GM12891 (cell line): ENCODE data around the gene RHOXF1.
"Not testable (repeated sequence)": the region's sequence is repeated elsewhere in the genome, so short reads cannot be mapped to it uniquely, and the experiment has no call there.

Experiments used
- DNase-seq: peaks from one replicate; pipeline ENCODE4 v3.0.0; 2011; ENCODE audit warnings: low spot score; ENCODE audit not compliant: insufficient read length
- FAIRE-seq: peaks from 2 replicates; lab custom pipeline; 2011; peaks lifted over from hg19 to GRCh38; lab: Jason Lieb, UNC
- PAX5 ChIP-seq: IDR thresholded peaks from 2 replicates; pipeline ENCODE4 v1.6.1; 2011; ENCODE audit warnings: low read length, moderate library complexity, mild to moderate bottlenecking; ENCODE audit not compliant: insufficient read depth, severe bottlenecking
- POLR2A ChIP-seq: IDR thresholded peaks from 2 replicates; pipeline ENCODE4 v1.6.1; 2011; ENCODE audit warnings: low read depth, low read length, control low read depth
- POLR2AphosphoS5 ChIP-seq: IDR thresholded peaks from 2 replicates; pipeline ENCODE4 v1.6.1; 2011; ENCODE audit warnings: low read depth, low read length, control low read depth
- POU2F2 ChIP-seq: IDR thresholded peaks from 2 replicates; pipeline ENCODE4 v1.6.1; 2011; ENCODE audit warnings: low read depth, mild to moderate bottlenecking, control low read depth, low read length, moderate library complexity
- SPI1 ChIP-seq: IDR thresholded peaks from 2 replicates; pipeline ENCODE4 v1.6.1; 2011; ENCODE audit warnings: low read depth, low read length, control low read depth
- TAF1 ChIP-seq: IDR thresholded peaks from 2 replicates; pipeline ENCODE4 v1.6.1; 2011; ENCODE audit warnings: low read depth, low read length, control low read depth

RHOXF1 gene

DNA sequence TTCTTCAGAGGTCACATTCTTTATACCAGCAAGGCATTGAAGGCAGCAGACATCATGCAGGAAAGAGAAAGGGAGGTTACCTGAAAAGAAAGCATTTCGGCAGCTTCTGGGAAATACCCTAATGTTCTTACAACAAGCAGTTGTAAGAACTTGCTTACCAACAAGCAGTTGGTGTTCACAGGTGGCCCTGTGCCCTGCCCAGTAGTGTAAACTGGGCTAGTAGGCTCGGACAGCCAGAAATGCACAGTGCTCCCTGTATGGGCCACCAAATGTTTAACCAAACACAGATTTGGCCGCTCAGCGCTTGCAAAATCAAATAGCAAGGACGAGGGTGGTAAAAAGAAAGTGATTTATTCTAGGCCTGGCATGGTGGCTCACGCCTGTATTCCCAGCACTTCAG lies 20.4 kb upstream of the RHOXF1 start:
- no peak for TF ChIP-seq POLR2A
- no peak for TF ChIP-seq SPI1
- no peak for TF ChIP-seq PAX5
- no peak for TF ChIP-seq POU2F2
- FAIRE-seq (no peak), DNase-seq (no peak)

DNA sequence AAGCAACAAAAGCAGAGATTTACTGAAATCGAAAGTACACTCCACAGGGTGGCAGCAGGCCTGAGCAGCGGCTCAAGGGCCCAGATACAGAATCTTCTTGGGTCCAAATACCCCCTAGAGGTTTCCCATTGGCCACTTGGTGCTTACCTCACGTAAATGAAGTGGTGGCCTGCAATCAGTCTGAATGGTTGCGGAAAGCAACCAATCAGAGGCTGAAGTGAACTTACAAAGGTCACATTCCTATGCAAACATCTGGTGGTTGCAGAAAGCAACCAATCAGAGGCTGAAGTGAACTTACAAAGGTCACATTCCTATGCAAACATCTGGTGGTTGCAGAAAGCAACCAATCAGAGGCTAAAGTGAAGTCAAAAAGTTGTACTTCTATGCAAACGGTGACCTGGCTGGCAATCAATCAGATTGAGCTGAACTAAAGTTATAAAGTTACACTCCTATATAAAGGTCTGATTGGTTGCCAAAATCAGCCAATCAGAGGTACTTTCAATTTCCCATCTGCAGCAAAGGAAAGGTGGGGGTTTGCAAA lies 12.7 kb upstream of the RHOXF1 start:
- DNase-seq, FAIRE-seq: not testable (repeated sequence)

DNA sequence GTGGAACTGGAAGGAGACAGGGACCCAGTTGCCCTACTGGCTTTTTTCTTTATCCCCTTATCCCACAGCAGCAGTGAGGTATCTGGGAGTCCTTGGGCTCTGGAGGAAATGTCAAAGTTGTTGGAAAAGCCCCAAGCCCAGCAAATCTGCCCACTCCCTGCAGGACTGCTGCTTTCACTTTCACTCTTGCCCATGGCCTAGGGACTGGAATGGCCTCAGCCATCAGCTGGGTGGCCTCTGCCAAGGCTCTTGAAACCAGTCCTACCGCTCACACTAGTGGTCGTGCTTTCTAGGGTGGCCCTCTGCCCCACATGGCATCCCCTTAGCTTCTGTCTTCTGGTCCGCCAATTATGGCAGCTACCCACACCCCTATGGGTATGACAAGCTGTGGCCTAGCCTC lies 9.7 kb upstream of the RHOXF1 start:
- DNase-seq (no peak), FAIRE-seq (no peak)
- TF ChIP-seq POU2F2 (no peak), PAX5 (no peak), POLR2AphosphoS5 (no peak), TAF1 (no peak), POLR2A (no peak), SPI1 (no peak)

DNA sequence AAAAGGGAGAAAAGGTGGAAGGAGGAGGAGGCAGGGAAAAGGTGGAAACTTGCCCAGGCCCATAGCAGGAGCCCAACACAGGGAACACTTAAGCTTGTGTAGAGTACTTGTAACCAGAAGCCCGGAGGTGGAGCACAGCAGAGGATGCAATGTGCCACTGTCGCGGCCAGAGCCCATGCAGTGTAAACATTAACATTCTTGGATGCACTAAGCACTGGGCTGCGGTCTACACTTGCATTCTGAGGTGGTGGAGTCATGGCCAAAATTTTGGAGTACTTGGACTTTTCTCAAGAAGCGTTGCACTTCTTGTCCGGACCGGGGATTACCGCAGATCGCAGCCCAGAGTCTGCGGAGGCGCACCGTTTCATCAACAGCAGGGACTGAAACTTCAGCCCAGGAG lies 4.5 kb upstream of the RHOXF1 start:
- FAIRE-seq, result no peak

DNA sequence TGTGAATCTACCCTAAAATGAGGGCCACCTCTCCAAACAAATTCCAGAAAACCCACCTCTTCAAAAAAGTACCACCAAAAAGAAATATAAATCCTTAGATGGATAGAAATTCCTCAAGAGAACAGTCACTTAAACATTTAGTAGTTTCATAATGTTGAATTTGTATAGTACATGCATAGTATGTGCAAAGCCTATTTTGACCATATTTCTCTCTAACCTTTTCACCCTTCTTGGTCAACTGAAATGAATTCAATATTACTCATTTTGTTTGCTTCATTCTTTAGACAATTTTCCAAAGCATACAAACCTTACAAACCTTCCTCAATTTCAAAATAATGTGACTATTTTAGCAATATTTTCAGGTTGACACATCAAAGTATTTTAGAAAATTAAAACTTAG lies 4.1 kb downstream of the RHOXF1 start:
- DNase-seq (no peak), FAIRE-seq (no peak)
- TF ChIP-seq TAF1, result no peak
- no peak for TF ChIP-seq POU2F2
- no peak for TF ChIP-seq POLR2AphosphoS5
- TF ChIP-seq POLR2A, result no peak
- TF ChIP-seq SPI1, result no peak
- no peak for TF ChIP-seq PAX5

More for the DNA sequence above, 4.5 kb upstream of the RHOXF1 start:
- DNase-seq, result no peak
- no peak for TF ChIP-seq TAF1
- TF ChIP-seq POLR2AphosphoS5, result no peak
- no peak for TF ChIP-seq PAX5
- TF ChIP-seq SPI1, result no peak
- TF ChIP-seq POLR2A, result no peak
- no peak for TF ChIP-seq POU2F2

DNA sequence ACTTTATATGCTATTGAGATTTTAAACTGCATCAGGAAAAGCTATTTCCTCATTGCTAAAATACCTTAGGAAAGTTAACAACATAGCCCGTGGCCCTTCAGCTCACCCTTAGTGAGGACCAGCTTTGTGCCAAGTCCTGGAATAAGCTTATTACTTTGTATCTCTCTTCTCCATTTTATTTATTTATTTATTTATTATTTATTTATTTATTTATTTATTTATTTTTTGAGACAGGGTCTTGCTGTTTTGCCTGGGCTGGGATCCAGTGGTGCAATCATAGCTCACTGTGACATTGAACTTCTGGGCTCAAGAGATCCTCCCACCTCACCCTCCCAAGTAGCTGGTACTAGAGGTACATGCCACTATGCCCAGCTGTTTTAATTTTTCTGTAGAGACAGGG lies 6.3 kb downstream of the RHOXF1 start:
- TF ChIP-seq POU2F2 (no peak), SPI1 (no peak)
- DNase-seq (no peak), FAIRE-seq (no peak)

DNA sequence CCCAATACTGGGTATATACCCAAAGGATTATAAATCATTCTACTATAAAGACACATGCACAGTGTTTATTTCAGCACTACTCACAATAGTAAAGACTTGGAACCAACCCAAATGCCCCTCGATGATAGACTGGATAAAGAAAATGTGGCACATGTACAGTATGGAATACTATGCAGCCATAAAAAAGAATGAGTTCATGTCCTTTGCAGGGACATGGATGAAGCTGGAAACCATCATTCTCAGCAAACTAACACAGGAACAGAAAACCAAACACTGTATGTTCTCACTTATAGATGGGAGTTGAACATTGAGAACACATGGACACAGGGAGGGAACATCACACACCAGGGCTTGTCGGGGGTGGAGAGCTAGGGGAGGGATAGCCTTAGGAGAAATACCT lies 11.0 kb downstream of the RHOXF1 start:
- not testable (repeated sequence) for DNase-seq

DNA sequence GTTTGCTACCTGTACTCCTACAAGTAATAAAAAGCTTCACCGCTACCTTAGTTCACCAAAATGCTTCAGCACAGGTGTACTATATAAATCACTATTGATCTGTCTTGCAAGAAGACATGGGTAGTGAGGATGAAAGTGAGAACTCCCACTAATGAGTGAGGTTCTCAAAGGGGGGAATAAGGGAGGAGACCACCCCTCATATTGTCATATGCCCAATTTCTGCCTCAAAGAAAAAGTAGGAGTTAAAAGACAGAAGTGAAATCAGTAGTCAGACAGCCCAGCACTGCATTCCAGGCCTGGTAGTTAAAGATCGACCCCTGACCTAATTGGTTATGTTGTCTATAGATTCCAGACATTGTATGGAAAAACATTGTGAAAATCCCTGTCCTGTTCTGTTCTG lies 14.7 kb downstream of the RHOXF1 start:
- FAIRE-seq, DNase-seq: not testable (repeated sequence)

More for the DNA sequence above, 11.0 kb downstream of the RHOXF1 start:
- FAIRE-seq, result not testable (repeated sequence)

DNA sequence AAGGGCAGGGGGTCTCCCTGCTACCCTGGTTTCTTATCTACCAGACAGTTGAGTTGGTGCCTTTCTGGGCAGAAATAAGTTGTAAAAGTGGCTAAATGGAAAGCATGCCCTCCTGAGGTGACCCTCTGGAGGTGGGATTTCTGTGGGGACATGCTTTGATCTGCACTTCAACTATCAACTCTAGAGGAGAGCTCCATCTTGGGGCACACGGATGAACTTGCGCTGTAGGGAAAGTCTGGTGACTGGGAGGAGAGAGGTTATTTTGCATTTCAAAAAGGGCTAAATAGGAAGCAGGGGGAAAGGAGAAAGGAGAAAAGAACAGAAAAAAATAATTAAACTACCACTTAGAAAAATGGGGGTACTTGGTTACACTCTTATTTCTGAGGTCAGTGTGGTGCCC lies 25.5 kb downstream of the RHOXF1 start:
- no peak for FAIRE-seq
- DNase-seq, result no peak
- TF ChIP-seq POLR2A, result no peak
- no peak for TF ChIP-seq POLR2AphosphoS5
- no peak for TF ChIP-seq SPI1
- TF ChIP-seq POU2F2, result no peak
- no peak for TF ChIP-seq PAX5
- TF ChIP-seq TAF1, result no peak

DNA sequence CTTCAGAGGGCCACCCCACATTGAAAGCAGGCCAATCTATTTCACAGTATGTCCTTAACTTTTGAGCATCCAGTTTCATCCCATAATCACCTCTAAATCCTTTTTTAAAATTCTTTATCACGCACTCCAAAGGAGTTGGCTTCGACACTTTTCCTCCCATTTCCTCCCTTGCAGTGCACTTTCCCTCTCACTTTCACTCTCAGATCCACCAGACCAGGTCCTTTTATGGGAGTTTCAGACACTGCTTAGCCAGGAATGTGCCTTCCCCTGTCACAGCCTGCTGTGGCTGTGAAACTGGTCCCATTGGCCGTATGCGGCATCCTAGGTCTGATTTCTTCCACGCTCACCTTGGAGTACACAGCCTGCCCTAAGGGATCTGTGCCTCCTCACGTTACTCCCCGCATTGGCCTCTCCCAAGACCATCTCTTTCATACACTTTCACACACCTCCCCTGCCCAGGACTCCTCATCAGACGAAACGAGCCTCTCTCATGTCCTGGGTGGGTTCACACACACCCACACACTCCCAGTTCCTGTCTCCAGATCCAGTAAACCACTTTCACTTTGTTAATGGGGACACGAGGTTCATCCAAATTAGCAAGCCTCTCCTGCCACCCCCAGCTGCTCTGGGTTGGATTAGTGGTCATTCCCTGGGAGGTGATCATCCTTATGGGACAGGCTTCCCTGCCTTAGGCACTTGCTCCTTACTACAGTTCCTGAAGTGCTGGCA lies 28.3 kb downstream of the RHOXF1 start:
- DNase-seq (no peak), FAIRE-seq (no peak)
- TF ChIP-seq POLR2A (no peak), SPI1 (peak; percentile 58)

DNA sequence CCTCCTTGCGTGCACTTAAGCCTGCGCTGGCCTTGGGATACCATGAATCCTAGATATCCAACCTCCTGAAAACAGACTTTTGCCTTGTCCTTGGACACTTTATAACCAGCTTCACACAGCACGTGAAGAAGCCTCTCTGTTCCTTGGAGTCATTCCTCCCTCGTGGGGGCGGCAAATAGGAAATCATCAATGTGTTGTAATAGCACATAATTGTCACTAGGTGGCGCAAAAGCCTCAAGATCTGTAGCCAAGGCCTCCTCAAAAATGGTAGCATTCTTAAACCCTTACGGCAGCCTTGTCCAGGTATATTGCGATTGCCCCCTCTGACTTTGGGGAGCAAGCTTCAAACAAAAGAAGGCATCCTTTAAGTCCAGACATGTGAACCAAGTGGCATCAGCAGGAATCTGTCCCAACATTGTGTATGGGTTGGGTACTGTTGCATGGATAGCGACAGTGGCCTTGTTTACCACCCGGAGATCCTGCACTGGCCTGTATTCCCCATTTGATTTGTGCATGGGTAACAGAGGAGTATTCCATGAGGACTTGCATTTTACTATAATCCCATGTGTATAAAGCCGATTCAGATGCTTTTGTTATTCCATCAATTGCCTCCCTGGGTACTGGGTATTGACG lies 30.0 kb downstream of the RHOXF1 start:
- peak; percentile 87 for FAIRE-seq
- not testable (repeated sequence) for DNase-seq

DNA sequence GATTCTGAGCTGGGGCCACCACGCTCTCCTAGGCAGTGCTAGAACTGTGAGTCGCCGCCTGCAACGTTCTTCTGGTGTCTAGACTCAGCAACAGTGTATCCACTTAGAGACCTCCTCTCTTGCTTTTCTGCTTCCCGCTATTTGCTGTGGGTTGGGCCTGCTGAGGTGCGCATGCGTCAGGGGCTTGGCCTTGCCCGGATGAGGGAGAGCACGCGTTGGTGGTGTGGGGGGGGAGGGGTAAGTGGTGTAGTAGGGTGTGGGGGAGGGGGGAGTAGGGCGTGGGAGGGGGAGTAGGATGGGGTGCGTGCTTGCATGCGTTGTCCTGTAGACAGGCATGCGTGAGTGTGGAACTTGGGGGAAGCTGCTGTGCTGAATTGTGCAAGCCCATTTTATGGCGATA lies 38.1 kb downstream of the RHOXF1 start, which contains the start of gene RHOXF2B:
Gene RHOXF2B, minus strand, starts transcription at position 101 of the 400 bp plus-strand sequence. CDS start 138 bp downstream, outside the sequence.
- FAIRE-seq, result not testable (repeated sequence)

DNA sequence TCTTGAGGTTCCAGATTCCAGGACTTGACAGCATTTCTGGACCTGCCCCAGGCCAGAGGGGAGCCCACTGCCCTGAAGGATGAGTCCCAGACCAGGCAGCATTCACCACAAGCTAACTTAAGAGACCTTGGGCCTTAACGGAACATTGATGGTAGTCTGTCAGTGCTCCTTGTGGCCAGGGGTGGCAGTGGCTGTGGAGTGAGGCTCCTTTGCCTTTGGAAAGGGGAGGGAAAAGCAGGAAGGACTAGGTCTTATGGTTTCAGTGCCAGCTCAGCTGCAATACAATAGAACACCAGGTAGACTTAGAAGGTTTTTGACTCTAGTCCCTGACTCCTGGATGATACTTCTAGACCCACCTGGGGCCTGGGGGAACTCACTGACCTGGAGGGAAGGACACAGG lies 49.5 kb downstream of the RHOXF1 start:
- DNase-seq, FAIRE-seq: not testable (repeated sequence)

More for the DNA sequence above, 38.1 kb downstream of the RHOXF1 start, which contains the start of gene RHOXF2B:
- DNase-seq, result not testable (repeated sequence)
